ENCODE data around the gene OSBP2. TPM values are rescaled to one million over a fixed set of nuclear protein-coding genes. Genes with fewer than 3 reads are reported as not detected.

The OSBP2 gene
- total RNA-seq, 1 experiment from 2014 or later = 6.2 TPM

GRCh38 chr22:30717952-30718351, 23.3 kb downstream of the OSBP2 start:
- peak overlapping the region; percentile 8 for H3K27ac Mint-ChIP-seq (ENCODE audit: unreplicated experiment)
- no peaks in the 10 kb centered on the region for H3K27me3 ChIP-seq (replicated peaks; ENCODE audit: control insufficient read depth, insufficient read depth, low read length)
- H3K9me3 Mint-ChIP-seq (ENCODE audit: unreplicated experiment) = no peaks in the 10 kb centered on the region
- H3K4me3 Mint-ChIP-seq (ENCODE audit: unreplicated experiment) = no peak overlapping the region
- intact Hi-C loops (cut with micrococcal nuclease; ENCODE audit: unreplicated experiment) = no loop called here
- H3K9me3 ChIP-seq = no peaks in the 10 kb centered on the region
- TF ChIP-seq CTCF (IDR thresholded peaks at IDR 0.05; ENCODE audit: insufficient read depth in 1 of 2, low read depth in 1 of 2, low read length in 1 of 2, severe bottlenecking in 1 of 2, unreplicated experiment in 1 of 2) = no peak
- DNase-seq = no peak
- no peaks in the 10 kb centered on the region for H3K36me3 ChIP-seq (ENCODE audit: control insufficient read depth, insufficient read depth, low read length)
- BruUV-seq (replicated peaks) = no TSS peak
- H3K36me3 Mint-ChIP-seq (ENCODE audit: insufficient read depth, unreplicated experiment) = no peaks in the 10 kb centered on the region
- no peaks in the 10 kb centered on the region for H3K4me1 Mint-ChIP-seq (ENCODE audit: low read depth, unreplicated experiment)
- ChIA-PET POLR2A (no interaction called here), CTCF (no interaction called here)
- H3K27me3 Mint-ChIP-seq (ENCODE audit: insufficient read depth, unreplicated experiment) = peaks cover 4% of the 10 kb centered on the region
- no peak overlapping the region for H3K4me3 ChIP-seq (ENCODE audit: low read depth, low read length)
- no peaks in the 10 kb centered on the region for H3K4me1 ChIP-seq

- DNase-seq = no peak
- Mint-ChIP-seq H3K4me1 (ENCODE audit: low read depth, unreplicated experiment) (no peaks in the 10 kb centered on the region), H3K36me3 (ENCODE audit: insufficient read depth, unreplicated experiment) (no peaks in the 10 kb centered on the region), H3K4me3 (ENCODE audit: unreplicated experiment) (no peak overlapping the region), H3K27me3 (ENCODE audit: insufficient read depth, unreplicated experiment) (peaks cover 4% of the 10 kb centered on the region), H3K9me3 (ENCODE audit: unreplicated experiment) (no peaks in the 10 kb centered on the region), H3K27ac (ENCODE audit: unreplicated experiment) (no peak overlapping the region)
- Histone ChIP-seq H3K4me1 (no peaks in the 10 kb centered on the region), H3K9me3 (no peaks in the 10 kb centered on the region), H3K36me3 (ENCODE audit: control insufficient read depth, insufficient read depth, low read length) (no peaks in the 10 kb centered on the region), H3K4me3 (ENCODE audit: low read depth, low read length) (no peak overlapping the region), H3K27me3 (replicated peaks; ENCODE audit: control insufficient read depth, insufficient read depth, low read length) (no peaks in the 10 kb centered on the region)
- no TSS peak for BruUV-seq (replicated peaks)
- CTCF ChIA-PET = no interaction called here
- no peak for TF ChIP-seq CTCF (IDR thresholded peaks at IDR 0.05; ENCODE audit: insufficient read depth in 1 of 2, low read depth in 1 of 2, low read length in 1 of 2, severe bottlenecking in 1 of 2, unreplicated experiment in 1 of 2)
- intact Hi-C loops (cut with micrococcal nuclease; ENCODE audit: unreplicated experiment) = no loop called here
- POLR2A ChIA-PET = no interaction called here
Measured at GRCh38 chr22:30718491-30718890, 23.8 kb downstream of the OSBP2 start.

- H3K27ac Mint-ChIP-seq (ENCODE audit: unreplicated experiment) = no peak overlapping the region
Measured at GRCh38 chr22:30718938-30719337, 24.3 kb downstream of the OSBP2 start.

More at GRCh38 chr22:30718938-30719337, 24.3 kb downstream of the OSBP2 start:
- Histone ChIP-seq H3K36me3 (ENCODE audit: control insufficient read depth, insufficient read depth, low read length) (no peaks in the 10 kb centered on the region), H3K4me3 (ENCODE audit: low read depth, low read length) (no peak overlapping the region), H3K27me3 (replicated peaks; ENCODE audit: control insufficient read depth, insufficient read depth, low read length) (no peaks in the 10 kb centered on the region), H3K9me3 (no peaks in the 10 kb centered on the region), H3K4me1 (no peaks in the 10 kb centered on the region)
- ChIA-PET POLR2A (no interaction called here), CTCF (no interaction called here)
- TF ChIP-seq CTCF (IDR thresholded peaks at IDR 0.05; ENCODE audit: insufficient read depth in 1 of 2, low read depth in 1 of 2, low read length in 1 of 2, severe bottlenecking in 1 of 2, unreplicated experiment in 1 of 2) = no peak
- peaks cover 4% of the 10 kb centered on the region for H3K27me3 Mint-ChIP-seq (ENCODE audit: insufficient read depth, unreplicated experiment)
- no peaks in the 10 kb centered on the region for H3K9me3 Mint-ChIP-seq (ENCODE audit: unreplicated experiment)
- no peak overlapping the region for H3K4me3 Mint-ChIP-seq (ENCODE audit: unreplicated experiment)
- no peaks in the 10 kb centered on the region for H3K36me3 Mint-ChIP-seq (ENCODE audit: insufficient read depth, unreplicated experiment)
- no peak for DNase-seq
- intact Hi-C loops (cut with micrococcal nuclease; ENCODE audit: unreplicated experiment) = no loop called here
- no TSS peak for BruUV-seq (replicated peaks)
- no peaks in the 10 kb centered on the region for H3K4me1 Mint-ChIP-seq (ENCODE audit: low read depth, unreplicated experiment)
